HFFc6 (cell line): ENCODE measurements around the gene ZNF420. TPM values are rescaled to one million over a fixed set of nuclear protein-coding genes. Genes with fewer than 3 reads are reported as not detected.
"Not testable (repeated sequence)": the region's sequence is repeated elsewhere in the genome, so short reads cannot be mapped to it uniquely, and the experiment has no call there.

ENCODE experiments used
- DNase-seq: peaks from one replicate; pipeline ENCODE4 v3.0.0-alpha.2; 2018
- H3K27ac Mint-ChIP-seq: 2 replicates; pipeline ENCODE4 v1.8.0; 2020; ENCODE audit warnings: mild to moderate bottlenecking, mixed read lengths
- H3K27me3 Mint-ChIP-seq: 2 replicates; pipeline ENCODE4 v1.8.0; 2021; ENCODE audit warnings: mild to moderate bottlenecking, moderate library complexity, mixed read lengths; ENCODE audit not compliant: insufficient read depth
- H3K36me3 Mint-ChIP-seq: 2 replicates; pipeline ENCODE4 v1.8.0; 2021; ENCODE audit warnings: low read depth, mixed read lengths
- H3K4me1 Mint-ChIP-seq: 2 replicates; pipeline ENCODE4 v1.8.0; 2020; ENCODE audit warnings: low read depth, mixed read lengths
- H3K4me3 Mint-ChIP-seq: 2 replicates; pipeline ENCODE4 v1.8.0; 2020; ENCODE audit warnings: mild to moderate bottlenecking, moderate library complexity, mixed read lengths
- H3K9me3 Mint-ChIP-seq: 2 replicates; pipeline ENCODE4 v1.8.0; 2020; ENCODE audit warnings: mild to moderate bottlenecking, mixed read lengths
- CTCF ChIP-seq: fragments of 200-600 bp; sonication (generic); IDR thresholded peaks from 2 replicates; pipeline ENCODE4 v1.5.0; 2021; ENCODE audit warnings: antibody characterized with exemption, mild to moderate bottlenecking
- total RNA-seq, 6 experiments: library from RNA; stranded (reverse); fragmentation: NEBNext Ultra II Directional; extraction: Animal tissue kit (Norgen Biotek cat#: 25700); gene quantifications; 2 replicates in 1 of 6; 3 replicates in 5 of 6; pipeline ENCODE4 v1.2.3, GENCODE V29; 2021

ZNF420 gene
- total RNA-seq, 6 experiments from 2014 or later, result 3.6 to 6.3 (median 5.7) TPM

- DNase-seq, result no peak
- Mint-ChIP-seq H3K9me3 (peaks cover 95% of the 10 kb centered on the region), H3K36me3 (peaks cover 75% of the 10 kb centered on the region), H3K4me3 (no peak overlapping the region), H3K27ac (no peak overlapping the region), H3K27me3 (peaks cover 1% of the 10 kb centered on the region), H3K4me1 (no peaks in the 10 kb centered on the region)
- TF ChIP-seq CTCF, result peak; percentile 57
Observed at GRCh38 chr19:37114001-37114400, 35.8 kb downstream of the ZNF420 start.

GRCh38 chr19:37122093-37122492, 43.9 kb downstream of the ZNF420 start:
- H3K4me1 Mint-ChIP-seq, H3K27ac Mint-ChIP-seq, DNase-seq, H3K4me3 Mint-ChIP-seq, H3K27me3 Mint-ChIP-seq: not testable (repeated sequence)
- Mint-ChIP-seq H3K36me3 (peaks cover 47% of the 10 kb centered on the region), H3K9me3 (peaks cover 80% of the 10 kb centered on the region)

GRCh38 chr19:37127999-37128820, 50.0 kb downstream of the ZNF420 start:
- Mint-ChIP-seq H3K4me3 (no peak overlapping the region), H3K9me3 (peaks cover 99% of the 10 kb centered on the region), H3K36me3 (peaks cover 91% of the 10 kb centered on the region), H3K27me3 (no peaks in the 10 kb centered on the region; the same call in 1 of the 2 replicates), H3K27ac (no peak overlapping the region), H3K4me1 (no peaks in the 10 kb centered on the region)
- DNase-seq, result no peak
- no peak for TF ChIP-seq CTCF

- H3K4me3 Mint-ChIP-seq, result no peak overlapping the region
- no peak for TF ChIP-seq CTCF
- H3K36me3 Mint-ChIP-seq, result peaks cover 96% of the 10 kb centered on the region
- H3K27ac Mint-ChIP-seq, result no peak overlapping the region
- H3K27me3 Mint-ChIP-seq, result no peaks in the 10 kb centered on the region; the same call in 1 of the 2 replicates
- no peaks in the 10 kb centered on the region for H3K4me1 Mint-ChIP-seq
- peaks cover 99% of the 10 kb centered on the region for H3K9me3 Mint-ChIP-seq
- no peak for DNase-seq
Observed at GRCh38 chr19:37128821-37129177, 50.6 kb downstream of the ZNF420 start.

- Mint-ChIP-seq H3K36me3 (peaks cover 56% of the 10 kb centered on the region), H3K4me3 (no peak overlapping the region), H3K4me1 (no peaks in the 10 kb centered on the region), H3K27me3 (peaks cover 3% of the 10 kb centered on the region; the same call in 1 of the 2 replicates), H3K27ac (no peak overlapping the region), H3K9me3 (peaks cover 91% of the 10 kb centered on the region)
- no peak for TF ChIP-seq CTCF
- no peak for DNase-seq
Observed at GRCh38 chr19:37136111-37136510, 57.9 kb downstream of the ZNF420 start.

- H3K27me3 Mint-ChIP-seq, result peaks cover 3% of the 10 kb centered on the region; the same call in 1 of the 2 replicates
- peaks cover 86% of the 10 kb centered on the region for H3K9me3 Mint-ChIP-seq
- peaks cover 61% of the 10 kb centered on the region for H3K36me3 Mint-ChIP-seq
- no peak for TF ChIP-seq CTCF
- DNase-seq, result no peak
- no peaks in the 10 kb centered on the region for H3K4me1 Mint-ChIP-seq
- H3K27ac Mint-ChIP-seq, result no peak overlapping the region
- no peak overlapping the region for H3K4me3 Mint-ChIP-seq
Observed at GRCh38 chr19:37148214-37148613, 70.0 kb downstream of the ZNF420 start.
